ENCODE measurements around the gene FGF14.

GRCh38 chr13:101775267-101775666, 626.6 kb downstream of the FGF14 start:
- TF ChIP-seq CTCF (tag by site-specific recombination; IDR thresholded peaks at IDR 0.05) (no peak), ZBTB6 (tag by site-specific recombination; IDR thresholded peaks at IDR 0.05) (no peak)
